Head of caudate nucleus (tissue), 42 donors: ENCODE data around the gene ABHD1.

ENCODE experiments used
- DNase-seq, 42 donors: peaks; one replicate each; pipeline versions ENCODE4 v3.0.0 to v3.0.0-alpha.2; 2020 to 2021; ENCODE audit warnings: mixed read lengths in 7 of 42
- intact Hi-C: fragments of 100-400 bp; cut with DNase I; formaldehyde crosslinking; loops from one replicate; pipeline ENCODE4 v1.15.0; 2022

Gene ABHD1

DNA sequence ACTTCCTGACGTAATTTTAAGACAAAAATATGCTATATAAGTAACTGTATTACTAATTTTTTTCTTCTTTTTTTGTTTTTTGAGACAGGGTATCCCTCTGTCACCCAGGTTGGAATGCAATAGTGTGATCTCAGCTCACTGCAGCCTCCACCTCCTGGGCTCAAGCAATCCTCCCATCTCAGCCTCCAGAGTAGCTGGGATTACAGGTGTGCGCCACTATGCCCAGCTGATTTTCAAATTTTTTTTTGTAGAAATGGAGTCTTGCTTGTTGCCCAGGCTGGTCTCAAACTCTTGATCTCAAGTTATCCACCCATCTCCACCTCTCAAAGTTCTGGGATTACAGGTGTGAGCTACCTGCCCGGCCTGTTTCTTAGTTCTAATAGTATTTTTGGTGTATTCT, 54.9 kb downstream of the ABHD1 start:
- DNase-seq, result no peak
- intact Hi-C loops, result no loop called here

- no peak for DNase-seq
- intact Hi-C loops, result no loop called here
These were observed 55.9 kb downstream of the ABHD1 start for GRCh38 chr2:27179344-27180000.
